Lower leg skin (tissue), 3 donors: Measurements from ENCODE around the gene TPPP.

Experiments
- POLR2A ChIP-seq, 2 donors: fragments of 450-650 bp; IDR thresholded peaks; one replicate each; pipeline ENCODE4 v1.6.1; 2016 to 2017; ENCODE audit warnings: antibody characterized with exemption in 2 of 2, mild to moderate bottlenecking in 1 of 2, moderate library complexity in 1 of 2
- TF ChIP-seq, protein P1 (sequence below), 3 donors: fragments of 450-650 bp; IDR thresholded peaks; one replicate each; pipeline ENCODE4 v1.5.1; 2016; ENCODE audit warnings: antibody characterized with exemption in 3 of 3, mild to moderate bottlenecking in 3 of 3, moderate library complexity in 2 of 3

DNA sequence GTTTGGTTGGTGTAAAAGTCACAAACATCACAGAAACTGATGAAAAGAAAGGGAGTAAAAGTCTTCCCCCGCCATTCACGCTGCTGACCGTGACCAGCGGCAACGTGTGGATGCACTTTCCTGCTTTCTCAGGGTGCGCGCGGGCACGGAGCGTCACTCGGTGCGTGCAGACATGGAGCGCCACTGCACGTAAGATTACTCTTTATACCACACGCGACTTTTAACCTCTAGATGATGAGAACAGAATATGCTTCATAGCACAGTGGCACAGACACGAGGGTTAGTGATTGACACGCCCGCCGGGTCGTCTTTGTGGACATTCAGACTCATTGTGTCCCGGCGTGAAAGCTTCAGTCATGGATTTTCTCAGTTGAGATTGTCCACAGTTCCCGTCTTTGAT is 65.3 kb downstream of the TPPP start:
- TF ChIP-seq, protein P1, sequence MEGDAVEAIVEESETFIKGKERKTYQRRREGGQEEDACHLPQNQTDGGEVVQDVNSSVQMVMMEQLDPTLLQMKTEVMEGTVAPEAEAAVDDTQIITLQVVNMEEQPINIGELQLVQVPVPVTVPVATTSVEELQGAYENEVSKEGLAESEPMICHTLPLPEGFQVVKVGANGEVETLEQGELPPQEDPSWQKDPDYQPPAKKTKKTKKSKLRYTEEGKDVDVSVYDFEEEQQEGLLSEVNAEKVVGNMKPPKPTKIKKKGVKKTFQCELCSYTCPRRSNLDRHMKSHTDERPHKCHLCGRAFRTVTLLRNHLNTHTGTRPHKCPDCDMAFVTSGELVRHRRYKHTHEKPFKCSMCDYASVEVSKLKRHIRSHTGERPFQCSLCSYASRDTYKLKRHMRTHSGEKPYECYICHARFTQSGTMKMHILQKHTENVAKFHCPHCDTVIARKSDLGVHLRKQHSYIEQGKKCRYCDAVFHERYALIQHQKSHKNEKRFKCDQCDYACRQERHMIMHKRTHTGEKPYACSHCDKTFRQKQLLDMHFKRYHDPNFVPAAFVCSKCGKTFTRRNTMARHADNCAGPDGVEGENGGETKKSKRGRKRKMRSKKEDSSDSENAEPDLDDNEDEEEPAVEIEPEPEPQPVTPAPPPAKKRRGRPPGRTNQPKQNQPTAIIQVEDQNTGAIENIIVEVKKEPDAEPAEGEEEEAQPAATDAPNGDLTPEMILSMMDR (IDR thresholded peaks at IDR 0.05) = no peak
- no peak for TF ChIP-seq POLR2A (IDR thresholded peaks at IDR 0.05)
